OCI-LY1 (cell line): ENCODE data around the gene VSIG8.

ENCODE experiments used
- H2AFZ ChIP-seq: fragments of 200-600 bp; sonication (generic), shearing (Covaris generic); 2 replicates; pipeline ENCODE4 v1.6.0; 2014; ENCODE audit warnings: antibody characterized with exemption, mild to moderate bottlenecking, low read length
- H3F3A ChIP-seq: fragments of 200-600 bp; sonication (generic), shearing (Covaris generic); 2 replicates; pipeline ENCODE4 v1.6.0; 2014; ENCODE audit warnings: mild to moderate bottlenecking, antibody characterized with exemption, low read length, moderate library complexity; ENCODE audit not compliant: insufficient read depth
- H3K27ac ChIP-seq: fragments of 200-600 bp; sonication (generic); 2 replicates; pipeline ENCODE4 v1.5.1; 2014; ENCODE audit warnings: low read length, mixed run types, mild to moderate bottlenecking, low read depth; ENCODE audit not compliant: poor library complexity, severe bottlenecking
- H3K27me3 ChIP-seq: fragments of 200-600 bp; sonication (generic); 2 replicates; pipeline ENCODE4 v1.6.0; 2014; ENCODE audit warnings: antibody characterized with exemption, mild to moderate bottlenecking, low read length, moderate library complexity; ENCODE audit not compliant: insufficient read depth
- H3K36me3 ChIP-seq: fragments of 200-600 bp; sonication (generic); 2 replicates; pipeline ENCODE4 v1.6.1; 2014; ENCODE audit warnings: mild to moderate bottlenecking, antibody characterized with exemption, low read length, moderate library complexity, mixed read lengths; ENCODE audit not compliant: insufficient read depth
- H3K4me1 ChIP-seq: fragments of 200-600 bp; sonication (generic); 2 replicates; pipeline ENCODE4 v1.5.1; 2014; ENCODE audit warnings: mild to moderate bottlenecking, low read length, moderate library complexity; ENCODE audit not compliant: insufficient read depth, severe bottlenecking
- H3K4me2 ChIP-seq: fragments of 200-600 bp; sonication (generic), shearing (Covaris generic); 2 replicates; pipeline ENCODE4 v1.6.1; 2014; ENCODE audit warnings: low read length
- H3K4me3 ChIP-seq: fragments of 200-600 bp; sonication (generic); 2 replicates; pipeline ENCODE4 v1.5.1; 2014; ENCODE audit warnings: low read length, low read depth, mild to moderate bottlenecking, mixed read lengths; ENCODE audit not compliant: poor library complexity, severe bottlenecking
- H3K79me2 ChIP-seq: fragments of 200-600 bp; shearing (Covaris generic); 2 replicates; pipeline ENCODE4 v1.6.1; 2016; ENCODE audit warnings: mixed run types, low read length, mixed read lengths; ENCODE audit not compliant: insufficient read depth
- H3K9ac ChIP-seq: fragments of 200-600 bp; sonication (generic), shearing (Covaris generic); 2 replicates; pipeline ENCODE4 v1.6.1; 2014; ENCODE audit warnings: mild to moderate bottlenecking, low read length, mixed read lengths
- H3K9me2 ChIP-seq: fragments of 200-600 bp; sonication (generic), shearing (Covaris generic); 2 replicates; pipeline ENCODE4 v1.6.1; 2014; ENCODE audit warnings: low read depth, mild to moderate bottlenecking, low read length, mixed read lengths
- H3K9me3 ChIP-seq: fragments of 200-600 bp; shearing (Covaris generic); 2 replicates; pipeline ENCODE4 v1.6.1; 2014; ENCODE audit warnings: low read length, mixed read lengths
- H4K20me1 ChIP-seq: fragments of 200-600 bp; sonication (generic), shearing (Covaris generic); 2 replicates; pipeline ENCODE4 v1.6.0; 2016; ENCODE audit warnings: mild to moderate bottlenecking, low read length; ENCODE audit not compliant: insufficient read depth
- CTCF ChIP-seq: fragments of 200-600 bp; sonication (generic), shearing (Covaris generic); IDR thresholded peaks from 2 replicates; pipeline ENCODE4 v1.5.1; 2017; ENCODE audit warnings: mild to moderate bottlenecking, antibody characterized with exemption, low read length, moderate library complexity, mixed read lengths
- EZH2 ChIP-seq: fragments of 200-600 bp; sonication (generic), shearing (Covaris generic); IDR thresholded peaks from 2 replicates; pipeline ENCODE4 v1.8.0; 2017; ENCODE audit warnings: borderline replicate concordance, mixed run types, mild to moderate bottlenecking, antibody characterized with exemption, low read length, moderate library complexity, mixed read lengths

VSIG8 gene

GRCh38 chr1:159880430-159880829 is 18.0 kb upstream of the VSIG8 start:
- no peaks in the 10 kb centered on the region for H4K20me1 ChIP-seq
- H3K4me2 ChIP-seq: no peak overlapping the region
- H3K9me3 ChIP-seq: no peaks in the 10 kb centered on the region
- no peak overlapping the region for H3K27ac ChIP-seq
- no peaks in the 10 kb centered on the region for H3K36me3 ChIP-seq
- no peak overlapping the region for H3K4me3 ChIP-seq
- TF ChIP-seq EZH2 (no peak), CTCF (no peak)
- no peaks in the 10 kb centered on the region for H3K4me1 ChIP-seq
- H3K9me2 ChIP-seq: no peaks in the 10 kb centered on the region
- no peaks in the 10 kb centered on the region for H3K79me2 ChIP-seq
- no peaks in the 10 kb centered on the region for H3F3A ChIP-seq
- no peak overlapping the region for H3K9ac ChIP-seq
- no peaks in the 10 kb centered on the region; the same call in 1 of the 2 replicates for H3K27me3 ChIP-seq
- H2AFZ ChIP-seq: no peak overlapping the region

- H3K9ac ChIP-seq: no peak overlapping the region
- H3K36me3 ChIP-seq: no peaks in the 10 kb centered on the region
- no peak overlapping the region for H3K4me3 ChIP-seq
- H3K4me1 ChIP-seq: no peaks in the 10 kb centered on the region
- no peaks in the 10 kb centered on the region for H3K9me2 ChIP-seq
- no peaks in the 10 kb centered on the region; the same call in 1 of the 2 replicates for H3K27me3 ChIP-seq
- H3K9me3 ChIP-seq: no peaks in the 10 kb centered on the region
- TF ChIP-seq CTCF (no peak), EZH2 (no peak)
- H3F3A ChIP-seq: no peaks in the 10 kb centered on the region
- H4K20me1 ChIP-seq: no peaks in the 10 kb centered on the region
- no peaks in the 10 kb centered on the region for H3K79me2 ChIP-seq
- H3K4me2 ChIP-seq: no peak overlapping the region
- no peak overlapping the region for H3K27ac ChIP-seq
- H2AFZ ChIP-seq: no peak overlapping the region
These were observed 17.5 kb upstream of the VSIG8 start for GRCh38 chr1:159879977-159880376.

- H3K9me2 ChIP-seq: no peaks in the 10 kb centered on the region
- no peaks in the 10 kb centered on the region for H3K36me3 ChIP-seq
- H3K27ac ChIP-seq: no peak overlapping the region
- H3K4me2 ChIP-seq: no peak overlapping the region
- no peaks in the 10 kb centered on the region for H3K79me2 ChIP-seq
- no peak overlapping the region for H3K4me3 ChIP-seq
- no peak overlapping the region for H2AFZ ChIP-seq
- H4K20me1 ChIP-seq: no peaks in the 10 kb centered on the region
- H3K9me3 ChIP-seq: no peaks in the 10 kb centered on the region
- H3K4me1 ChIP-seq: no peaks in the 10 kb centered on the region
- H3K27me3 ChIP-seq: no peaks in the 10 kb centered on the region; the same call in 1 of the 2 replicates
- no peak for TF ChIP-seq CTCF
- TF ChIP-seq EZH2: no peak
- H3K9ac ChIP-seq: no peak overlapping the region
- no peaks in the 10 kb centered on the region for H3F3A ChIP-seq
These were observed 16.7 kb upstream of the VSIG8 start for GRCh38 chr1:159879136-159879535.
